ENCODE results near the gene PIAS4.

DNA sequence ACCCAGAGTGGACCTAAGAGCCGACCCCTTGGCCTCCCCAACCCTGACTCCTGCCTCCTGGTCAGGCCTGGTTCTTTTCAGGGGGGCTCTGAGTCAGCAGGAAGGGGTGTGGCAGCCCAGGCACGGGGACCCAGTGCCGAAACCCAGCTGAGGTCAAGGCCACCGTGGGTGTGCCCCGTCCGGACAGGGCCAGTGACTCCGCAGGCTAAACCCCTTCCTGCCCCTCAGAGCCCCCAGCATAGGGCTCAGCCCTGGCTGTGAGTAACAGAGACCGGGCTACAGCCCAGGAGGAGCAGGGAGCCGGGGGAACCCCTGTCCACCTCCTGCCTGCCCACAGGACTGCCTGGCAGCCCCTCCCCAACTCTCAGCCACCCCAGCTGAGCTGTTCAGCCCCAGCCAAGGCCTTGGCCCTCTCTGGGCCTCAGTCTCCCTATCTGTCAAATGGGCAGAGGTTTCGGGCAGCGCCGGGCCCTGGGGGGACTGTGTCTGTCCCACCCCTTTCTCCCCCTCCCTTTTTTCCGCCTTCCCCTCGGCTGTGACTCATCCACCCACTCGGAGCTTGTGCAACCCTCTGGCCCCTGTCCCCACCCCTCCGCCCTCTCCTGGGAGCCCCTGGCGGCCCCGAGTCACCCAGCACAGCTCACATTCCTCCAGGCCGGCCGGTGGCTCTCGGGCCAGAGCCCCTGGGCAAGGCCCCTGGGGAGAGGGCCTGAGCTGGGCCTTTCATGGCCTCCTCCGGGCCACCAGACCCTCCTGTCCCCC is 50.6 kb downstream of the PIAS4 start:
- TF ChIP-seq ARNTL (CRISPR knock-in tag; IDR thresholded peaks at IDR 0.05; ENCODE audit: borderline replicate concordance, low read depth), result no peak
- TF ChIP-seq, protein P1, sequence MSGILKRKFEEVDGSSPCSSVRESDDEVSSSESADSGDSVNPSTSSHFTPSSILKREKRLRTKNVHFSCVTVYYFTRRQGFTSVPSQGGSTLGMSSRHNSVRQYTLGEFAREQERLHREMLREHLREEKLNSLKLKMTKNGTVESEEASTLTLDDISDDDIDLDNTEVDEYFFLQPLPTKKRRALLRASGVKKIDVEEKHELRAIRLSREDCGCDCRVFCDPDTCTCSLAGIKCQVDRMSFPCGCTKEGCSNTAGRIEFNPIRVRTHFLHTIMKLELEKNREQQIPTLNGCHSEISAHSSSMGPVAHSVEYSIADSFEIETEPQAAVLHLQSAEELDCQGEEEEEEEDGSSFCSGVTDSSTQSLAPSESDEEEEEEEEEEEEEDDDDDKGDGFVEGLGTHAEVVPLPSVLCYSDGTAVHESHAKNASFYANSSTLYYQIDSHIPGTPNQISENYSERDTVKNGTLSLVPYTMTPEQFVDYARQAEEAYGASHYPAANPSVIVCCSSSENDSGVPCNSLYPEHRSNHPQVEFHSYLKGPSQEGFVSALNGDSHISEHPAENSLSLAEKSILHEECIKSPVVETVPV (CRISPR knock-in tag; IDR thresholded peaks at IDR 0.05), result no peak
- TF ChIP-seq ZNF8 (CRISPR knock-in tag; IDR thresholded peaks at IDR 0.05), result no peak
- TF ChIP-seq RARB (CRISPR knock-in tag; IDR thresholded peaks at IDR 0.05), result no peak
